Sigmoid colon (tissue), 4 donors: ENCODE results near the gene FZD1.

Experiments
- CTCF ChIP-seq, 4 experiments: fragments of 450-650 bp in 3 of 4; fragments of 200-600 bp in 1 of 4; IDR thresholded peaks; one replicate each; pipeline ENCODE4 v1.5.1; 2016 to 2019; ENCODE audit warnings: antibody characterized with exemption in 4 of 4, mild to moderate bottlenecking in 3 of 4, moderate library complexity in 2 of 4
- EP300 ChIP-seq, 4 donors: sonication (generic); formaldehyde crosslinking; IDR thresholded peaks; one replicate each; pipeline ENCODE4 v1.6.1; 2017; ENCODE audit warnings: antibody characterized with exemption in 4 of 4
- POLR2AphosphoS5 ChIP-seq, 4 donors: sonication (generic); formaldehyde crosslinking; IDR thresholded peaks; one replicate each; pipeline ENCODE4 v1.6.1; 2017; ENCODE audit warnings: antibody characterized with exemption in 4 of 4

GRCh38 chr7:91266067-91266688, 1.9 kb downstream of the FZD1 start:
- TF ChIP-seq CTCF (IDR thresholded peaks at IDR 0.05), result no peak
- peak in 1 of 4 donors; percentile 5 for TF ChIP-seq POLR2AphosphoS5 (IDR thresholded peaks at IDR 0.05)
- no peak for TF ChIP-seq EP300 (IDR thresholded peaks at IDR 0.05)
